ENCODE results near the gene GNA14.
"Not testable (repeated sequence)": the region's sequence is repeated elsewhere in the genome, so short reads cannot be mapped to it uniquely, and the experiment has no call there.

GNA14 gene

GRCh38 chr9:77648234-77649108 lies at the start of gene GNA14:
GNA14 (minus strand) TSS chr9:77648322; CDS start chr9:77647793, 529 bp downstream.
- no peak for DNase-seq

- DNase-seq = no peak
Measured at GRCh38 chr9:77697238-77697984, 49.3 kb upstream of the GNA14 start.

- DNase-seq = not testable (repeated sequence)
Measured at GRCh38 chr9:77690723-77691122, 42.6 kb upstream of the GNA14 start.

- not testable (repeated sequence) for DNase-seq
Measured at GRCh38 chr9:77690119-77690518, 42.0 kb upstream of the GNA14 start.

- not testable (repeated sequence) for DNase-seq
Measured at GRCh38 chr9:77687737-77688136, 39.6 kb upstream of the GNA14 start.

- DNase-seq = no peak
Measured at GRCh38 chr9:77680581-77680980, 32.5 kb upstream of the GNA14 start.

GRCh38 chr9:77679661-77680368 lies 31.7 kb upstream of the GNA14 start:
- no peak for DNase-seq

- DNase-seq = no peak
Measured at GRCh38 chr9:77679088-77679487, 31.0 kb upstream of the GNA14 start.

GRCh38 chr9:77677957-77678535 lies 29.9 kb upstream of the GNA14 start:
- no peak for DNase-seq

GRCh38 chr9:77677397-77677796 lies 29.3 kb upstream of the GNA14 start:
- no peak for DNase-seq

GRCh38 chr9:77673941-77674791 lies 26.0 kb upstream of the GNA14 start:
- no peak for DNase-seq

GRCh38 chr9:77672183-77672582 lies 24.1 kb upstream of the GNA14 start:
- DNase-seq = no peak

GRCh38 chr9:77667151-77667550 lies 19.0 kb upstream of the GNA14 start:
- peak; percentile 45 for DNase-seq

GRCh38 chr9:77663754-77664153 lies 15.6 kb upstream of the GNA14 start:
- peak; percentile 26 for DNase-seq

GRCh38 chr9:77661566-77662085 lies 13.5 kb upstream of the GNA14 start:
- DNase-seq = no peak

- DNase-seq = no peak
Measured at GRCh38 chr9:77659926-77660325, 11.8 kb upstream of the GNA14 start.

GRCh38 chr9:77651203-77651602 lies 3.1 kb upstream of the GNA14 start:
- DNase-seq = no peak

GRCh38 chr9:77649109-77649812 lies 1.1 kb upstream of the GNA14 start:
- DNase-seq = no peak

GRCh38 chr9:77647267-77648233 lies 572 bp downstream of the GNA14 start:
- no peak for DNase-seq

GRCh38 chr9:77643871-77644270 lies 4.3 kb downstream of the GNA14 start:
- no peak for DNase-seq
